ENCODE results near the gene SEC14L1.

GRCh38 chr17:77133087-77133638 is 7.6 kb upstream of the SEC14L1 start:
- TF ChIP-seq, protein P1, sequence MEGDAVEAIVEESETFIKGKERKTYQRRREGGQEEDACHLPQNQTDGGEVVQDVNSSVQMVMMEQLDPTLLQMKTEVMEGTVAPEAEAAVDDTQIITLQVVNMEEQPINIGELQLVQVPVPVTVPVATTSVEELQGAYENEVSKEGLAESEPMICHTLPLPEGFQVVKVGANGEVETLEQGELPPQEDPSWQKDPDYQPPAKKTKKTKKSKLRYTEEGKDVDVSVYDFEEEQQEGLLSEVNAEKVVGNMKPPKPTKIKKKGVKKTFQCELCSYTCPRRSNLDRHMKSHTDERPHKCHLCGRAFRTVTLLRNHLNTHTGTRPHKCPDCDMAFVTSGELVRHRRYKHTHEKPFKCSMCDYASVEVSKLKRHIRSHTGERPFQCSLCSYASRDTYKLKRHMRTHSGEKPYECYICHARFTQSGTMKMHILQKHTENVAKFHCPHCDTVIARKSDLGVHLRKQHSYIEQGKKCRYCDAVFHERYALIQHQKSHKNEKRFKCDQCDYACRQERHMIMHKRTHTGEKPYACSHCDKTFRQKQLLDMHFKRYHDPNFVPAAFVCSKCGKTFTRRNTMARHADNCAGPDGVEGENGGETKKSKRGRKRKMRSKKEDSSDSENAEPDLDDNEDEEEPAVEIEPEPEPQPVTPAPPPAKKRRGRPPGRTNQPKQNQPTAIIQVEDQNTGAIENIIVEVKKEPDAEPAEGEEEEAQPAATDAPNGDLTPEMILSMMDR (IDR thresholded peaks at IDR 0.05): no peak
- TF ChIP-seq POLR2A (IDR thresholded peaks at IDR 0.05) (no peak), POLR2AphosphoS5 (IDR thresholded peaks at IDR 0.05) (no peak)
